Right renal pelvis (tissue), 4 donors: Measurements from ENCODE around the gene MTA1. TPM values are rescaled to one million over a fixed set of nuclear protein-coding genes. Genes with fewer than 3 reads are reported as not detected.

Experiments
- DNase-seq, 4 donors: peaks; one replicate each; pipeline ENCODE4 v3.0.0-alpha.2; 2013; ENCODE audit warnings: low read depth in 4 of 4, low spot score in 3 of 4, missing footprints in 1 of 4
- polyA plus RNA-seq, 4 donors: library from polyadenylated mRNA; unstranded; fragments of 120-200 nt; gene quantifications; one replicate each; pipeline ENCODE4 v1.2.1, GENCODE V29; 2013; ENCODE audit not compliant: insufficient read length in 4 of 4

Gene MTA1
- polyA plus RNA-seq, 4 donors, result 96.2 to 125 (median 106) TPM

DNA sequence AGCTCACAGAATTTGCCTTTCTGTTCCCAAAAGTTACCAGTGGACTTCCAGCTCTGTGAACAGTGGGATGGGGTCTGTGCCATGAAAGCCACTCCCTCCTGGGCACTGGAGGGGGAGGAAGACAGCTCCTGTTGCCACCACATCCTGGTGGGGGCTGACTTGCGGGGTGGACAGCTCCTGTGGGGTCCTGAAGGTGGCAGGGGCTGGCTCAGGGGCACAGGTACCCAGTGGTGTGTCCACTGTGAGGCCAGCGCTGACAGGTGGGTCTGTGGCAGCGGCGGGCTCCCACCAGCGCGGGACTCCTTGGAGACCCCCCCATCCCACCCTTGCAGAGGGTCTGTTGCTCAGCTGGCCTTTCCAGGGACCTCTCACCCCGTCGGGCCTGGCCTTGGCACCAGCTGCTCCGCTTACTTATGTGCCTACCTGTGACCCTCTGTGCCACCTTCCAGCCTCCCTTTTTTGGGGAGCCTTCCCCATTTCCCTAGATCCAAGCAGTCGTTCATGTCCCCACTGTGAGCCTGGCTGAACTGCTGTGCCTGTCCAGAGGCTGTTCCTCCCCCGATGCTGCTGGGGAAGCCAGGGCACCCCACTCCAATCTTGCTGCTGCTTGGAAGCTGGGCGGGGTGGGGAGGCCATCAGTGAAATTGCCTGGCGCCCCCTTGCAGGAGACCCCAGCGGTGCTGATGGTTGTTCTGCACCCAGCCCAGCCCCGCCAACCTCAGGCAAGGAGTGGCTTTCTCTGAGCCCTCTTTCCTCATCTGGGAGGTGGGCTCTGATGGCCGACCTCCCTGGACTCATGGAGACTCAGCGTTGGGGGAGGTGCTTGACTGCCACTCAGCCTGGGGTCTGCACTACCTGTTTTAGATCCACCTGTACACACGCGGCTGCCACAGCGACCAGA lies 73.6 kb downstream of the MTA1 start:
- DNase-seq, result no peak

GRCh38 chr14:105493921-105494605 lies 74.4 kb downstream of the MTA1 start:
- DNase-seq, result no peak

DNA sequence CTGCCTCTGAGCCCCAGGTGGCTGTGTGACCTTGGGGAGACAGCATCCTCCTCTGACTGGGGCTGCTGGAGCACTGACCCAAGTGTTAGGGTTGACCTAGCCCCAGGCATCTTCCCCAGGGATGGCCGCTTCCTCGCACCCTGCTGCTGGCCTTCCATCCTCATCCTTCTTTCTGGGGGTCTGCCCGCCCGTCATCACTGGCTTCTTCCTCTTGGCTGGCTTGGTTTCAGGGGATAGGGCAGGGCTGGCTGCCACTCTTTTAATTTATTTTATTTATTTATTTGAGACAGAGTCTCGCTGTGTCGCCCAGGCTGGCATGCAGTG lies 74.9 kb downstream of the MTA1 start:
- DNase-seq, result no peak

GRCh38 chr14:105495101-105495989 lies 75.7 kb downstream of the MTA1 start:
- DNase-seq, result no peak

DNA sequence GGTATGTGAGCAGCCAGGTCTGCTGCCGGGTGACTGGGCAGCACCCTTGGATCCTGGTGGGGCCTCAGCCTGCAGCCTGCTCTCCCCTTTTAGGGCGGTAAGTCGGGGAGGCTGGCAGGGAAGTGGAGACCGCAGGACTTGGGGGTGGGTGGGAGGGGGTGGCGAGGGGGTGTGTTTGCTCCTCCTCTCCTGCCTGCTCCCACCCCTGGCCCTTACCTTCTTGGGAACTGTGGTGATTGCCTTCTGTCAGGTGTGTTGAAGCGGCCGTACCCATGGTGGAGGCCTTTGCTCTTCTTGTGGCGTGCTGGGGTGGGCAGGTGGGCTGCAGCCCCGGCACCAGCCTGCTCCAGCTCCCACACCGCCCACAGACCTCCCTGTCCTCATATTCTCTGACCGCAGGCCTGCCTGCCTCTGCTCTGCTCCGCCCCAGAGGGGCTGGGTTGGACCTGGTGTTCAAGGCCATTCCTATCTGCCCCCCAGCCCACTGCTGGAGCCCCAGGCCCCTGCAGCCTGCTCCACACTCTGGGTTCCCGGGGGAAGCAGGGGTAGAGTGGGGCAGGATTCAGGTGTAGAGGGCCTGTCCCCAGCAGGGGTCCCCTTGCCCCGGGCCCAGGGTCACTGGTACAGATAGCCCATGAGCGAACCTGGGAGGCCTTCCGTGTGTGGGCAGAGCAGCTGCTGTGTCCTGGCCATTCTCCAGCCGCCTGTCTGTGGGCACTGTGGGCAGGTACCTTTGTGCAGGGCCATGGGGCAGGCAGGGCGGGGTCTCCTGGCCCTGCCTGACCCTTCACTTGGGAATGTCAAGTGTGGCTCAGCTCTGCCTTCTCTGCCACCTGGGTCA lies 76.6 kb downstream of the MTA1 start:
- no peak for DNase-seq

DNA sequence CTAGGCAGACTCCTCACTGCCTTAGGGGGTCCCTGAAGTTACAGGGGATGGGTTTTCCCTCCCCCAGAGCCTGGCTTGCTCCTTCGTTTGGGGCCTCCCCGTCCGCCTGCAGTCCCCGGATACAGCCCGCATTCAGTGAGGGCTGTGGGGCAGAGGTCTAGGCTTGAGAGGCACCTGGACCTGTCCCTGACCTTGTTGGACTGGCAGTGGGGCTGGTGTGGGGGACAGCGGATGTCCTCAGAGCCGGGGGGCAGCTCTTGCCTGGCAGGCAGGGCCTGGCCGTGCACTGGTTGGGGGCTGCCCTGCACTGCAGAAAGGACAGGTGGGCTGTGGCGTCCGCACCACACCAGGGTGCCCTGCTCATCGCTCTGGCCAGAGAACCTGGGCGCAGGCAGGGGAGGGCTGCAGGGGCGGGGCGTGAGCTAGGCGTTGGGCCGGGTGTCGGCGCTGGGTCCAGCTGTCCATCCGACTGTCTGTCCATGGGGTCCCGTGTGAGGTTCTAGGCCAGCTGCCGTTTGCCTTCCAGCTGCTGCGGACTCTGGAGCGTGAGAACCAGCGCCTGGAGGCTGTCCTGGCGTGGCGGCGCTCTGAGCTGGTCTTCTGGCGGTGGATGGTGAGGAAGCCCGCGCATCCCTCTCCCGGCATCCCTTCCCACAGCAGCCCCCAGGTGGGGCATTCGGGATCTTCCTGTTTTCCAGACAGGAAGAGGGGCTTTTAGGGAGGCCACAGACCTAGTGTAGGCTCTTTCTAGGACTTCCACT lies 77.4 kb downstream of the MTA1 start:
- no peak for DNase-seq

DNA sequence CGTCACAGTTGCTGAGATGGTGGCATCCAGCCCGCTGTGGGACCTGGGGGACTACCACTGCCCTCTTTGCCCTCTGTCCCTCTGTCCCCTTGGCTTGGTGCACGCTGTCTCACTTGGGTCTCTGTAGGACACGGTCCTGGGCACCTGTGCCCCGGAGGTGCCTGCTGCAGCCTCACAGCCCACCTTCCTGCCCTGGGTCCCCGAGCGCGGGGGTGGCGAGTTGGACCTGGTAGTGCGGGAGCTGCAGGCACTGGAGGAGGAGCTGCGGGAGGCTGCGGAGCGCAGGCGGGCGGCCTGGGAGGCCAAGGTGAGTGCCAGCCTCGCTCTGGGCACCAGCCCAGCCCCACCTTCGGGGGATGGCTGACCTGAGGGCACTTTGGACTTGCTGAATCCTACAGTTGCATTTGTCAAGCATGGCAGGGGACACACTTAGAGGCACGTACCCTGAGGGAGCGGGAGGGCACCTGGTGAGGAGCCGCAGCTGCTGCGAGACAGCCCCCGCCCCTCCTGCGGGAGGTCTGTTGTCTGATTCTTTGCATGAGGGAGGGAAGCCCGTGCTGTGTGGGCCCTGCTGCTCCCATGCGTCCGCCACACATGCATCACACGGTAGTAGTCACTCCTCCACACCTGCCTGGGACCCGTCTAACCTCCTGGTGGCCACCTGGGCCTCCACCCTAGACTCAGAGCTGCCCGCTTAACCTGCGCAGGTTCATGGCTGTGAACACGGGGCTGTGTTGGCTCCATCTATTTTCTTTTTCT lies 78.2 kb downstream of the MTA1 start:
- DNase-seq, result no peak

DNA sequence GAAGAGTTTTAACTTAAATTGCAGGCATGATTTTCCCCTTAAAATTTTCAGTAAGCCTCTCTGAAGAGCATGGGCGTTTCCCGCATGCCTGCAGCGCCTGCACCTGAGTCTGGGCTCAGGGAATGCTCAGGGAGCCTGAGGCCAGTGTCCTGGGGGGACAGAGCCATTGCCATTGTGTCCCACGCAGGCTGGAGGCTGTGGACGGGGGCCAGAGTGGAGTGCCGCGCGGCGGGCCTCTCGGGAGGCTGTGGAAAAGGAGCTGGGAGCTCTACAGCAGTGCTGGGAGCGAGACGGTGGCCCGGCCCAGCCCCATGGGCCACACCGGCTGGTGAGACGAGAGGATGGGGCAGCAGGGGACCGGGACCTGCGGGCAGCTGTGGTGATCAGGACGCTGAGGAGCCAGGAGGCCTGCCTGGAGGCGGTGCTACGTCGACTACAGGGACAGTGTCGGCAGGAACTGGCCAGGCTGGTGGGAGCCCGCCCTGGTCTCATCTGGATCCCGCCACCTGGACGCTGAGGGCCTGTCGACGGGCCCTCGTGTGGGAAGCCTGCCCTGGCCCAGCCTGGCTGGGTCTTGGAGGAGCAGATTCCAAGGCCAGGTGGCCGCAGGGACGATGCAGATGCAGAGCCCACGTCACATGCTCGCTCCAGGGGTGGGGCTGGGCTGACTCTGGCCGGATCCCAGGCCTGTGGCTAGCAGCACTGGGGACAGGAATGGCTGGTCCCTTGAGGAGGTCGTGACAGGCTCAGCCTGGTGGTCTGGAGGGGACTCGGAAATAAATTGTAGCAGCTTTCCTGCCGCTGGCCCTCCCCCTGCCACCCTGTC lies 79.0 kb downstream of the MTA1 start:
- DNase-seq, result no peak

GRCh38 chr14:105499256-105500035 lies 79.8 kb downstream of the MTA1 start:
- no peak for DNase-seq

DNA sequence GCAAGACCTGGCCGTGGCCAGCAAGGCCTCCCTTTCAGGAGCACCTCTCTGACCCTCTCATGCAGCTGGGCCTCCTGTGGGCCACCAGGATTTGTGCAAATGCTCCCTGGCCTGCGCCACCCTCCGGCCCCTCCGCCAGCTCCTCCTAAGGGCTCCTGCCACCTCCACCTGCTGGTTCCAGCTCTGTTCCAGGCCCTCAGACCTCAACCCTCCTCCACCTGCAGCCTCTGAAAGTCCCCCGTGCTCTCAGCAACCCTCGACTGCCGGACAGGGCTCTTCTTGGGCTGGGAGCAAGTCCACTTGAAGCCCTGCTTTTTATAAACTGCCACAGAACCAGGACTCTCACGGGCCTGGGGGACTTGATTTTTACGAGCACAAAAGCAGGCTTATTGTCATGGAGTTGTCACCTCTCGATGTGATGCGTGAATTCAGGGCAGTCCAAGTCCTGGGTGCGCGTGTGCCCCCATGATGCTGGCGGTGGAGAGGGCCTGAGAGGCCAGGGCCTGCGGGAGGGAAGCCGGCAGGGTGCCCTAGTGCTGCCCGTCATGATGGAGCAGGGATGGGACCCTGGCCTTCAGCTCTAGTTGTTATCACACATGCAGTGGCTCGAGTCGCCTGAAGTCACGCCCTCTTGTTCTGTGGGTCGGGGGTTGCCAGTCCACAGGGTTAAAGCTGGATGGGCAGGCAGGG lies 80.6 kb downstream of the MTA1 start:
- no peak for DNase-seq

DNA sequence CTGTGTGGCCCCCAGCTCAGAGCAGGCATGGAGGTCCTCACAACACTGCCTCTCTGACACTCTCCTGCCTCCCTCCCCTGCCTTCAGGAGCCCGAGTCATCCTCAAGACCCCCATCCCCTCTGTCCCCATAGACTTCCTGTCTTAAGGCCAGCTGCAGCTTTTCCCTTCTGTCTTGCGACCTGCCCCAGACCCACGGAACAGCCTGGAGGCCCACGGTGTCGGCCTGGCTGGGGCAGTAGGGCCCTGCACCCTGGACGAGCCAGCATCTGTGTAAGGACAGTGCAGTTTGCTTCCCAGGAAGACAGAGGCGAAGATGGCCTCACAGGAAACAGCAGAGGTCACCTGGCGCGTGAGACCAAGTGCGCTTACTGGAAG lies 81.1 kb downstream of the MTA1 start:
- DNase-seq, result no peak

DNA sequence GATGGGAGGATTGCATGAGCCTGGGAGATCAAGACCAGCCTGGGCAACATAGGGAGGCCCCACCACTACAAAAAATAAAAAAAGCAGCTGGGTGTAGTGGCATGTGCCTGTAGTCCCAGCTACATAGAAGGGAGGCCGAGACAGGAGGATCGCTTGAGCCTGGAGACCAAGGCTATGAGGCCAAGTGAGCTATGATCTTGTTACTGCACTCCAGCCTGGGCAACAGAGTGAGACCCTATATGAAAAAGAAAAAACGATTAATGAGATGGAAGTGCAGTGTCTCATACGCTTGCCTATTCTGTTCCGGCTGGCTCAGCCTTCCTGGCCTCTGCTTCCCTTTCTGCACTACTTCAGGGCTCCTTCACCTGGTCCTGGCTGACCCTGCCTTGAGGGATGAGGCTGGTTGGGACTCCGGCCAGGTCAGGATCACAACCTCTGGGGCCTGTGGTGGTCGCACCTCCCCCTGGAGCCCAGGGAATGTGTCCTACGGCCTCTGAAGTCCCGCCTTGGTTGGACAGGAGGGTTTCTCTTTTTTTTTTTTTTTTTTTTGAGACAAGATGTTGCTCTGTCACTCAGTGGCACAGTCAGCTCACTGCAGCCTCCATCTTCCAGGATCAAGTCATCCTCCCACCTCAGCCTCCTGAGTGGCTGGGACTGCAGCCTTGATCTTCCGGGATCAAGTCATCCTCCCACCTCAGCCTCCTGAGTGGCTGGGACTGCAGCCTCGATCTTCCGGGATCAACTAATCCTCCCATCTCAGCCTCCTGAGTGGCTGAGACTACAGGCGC lies 82.1 kb downstream of the MTA1 start:
- no peak for DNase-seq

GRCh38 chr14:105502446-105503295 lies 83.0 kb downstream of the MTA1 start:
- DNase-seq, result no peak

DNA sequence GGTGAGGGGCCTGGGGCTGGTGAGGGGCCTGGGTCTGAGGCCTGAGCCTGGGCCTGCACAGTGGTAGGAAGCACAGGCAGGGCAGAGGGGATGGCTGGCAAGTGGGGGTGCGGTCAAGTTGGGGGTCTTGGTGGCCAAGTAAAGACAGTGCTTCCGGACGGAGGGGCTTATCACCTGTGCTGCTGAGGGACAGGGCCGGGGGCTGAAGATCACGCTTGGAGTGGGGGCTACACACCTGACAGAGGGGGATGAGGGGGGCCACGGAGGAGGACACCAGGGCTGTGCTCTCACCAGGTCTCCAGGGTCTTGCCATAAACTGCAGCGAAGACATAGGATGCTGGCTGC lies 83.6 kb downstream of the MTA1 start:
- DNase-seq, result no peak
